Subcutaneous abdominal adipose tissue (tissue), 5 donors: ENCODE measurements around the gene TMEM229B.

Experiments
- H3K27ac ChIP-seq: one replicate; pipeline ENCODE4 v1.7.0; 2013; ENCODE audit warnings: low read depth, mild to moderate bottlenecking, inconsistent platforms, low read length, moderate library complexity
- H3K27me3 ChIP-seq, 5 donors: one replicate each; pipeline ENCODE4 v1.7.0; 2013; ENCODE audit warnings: low read length in 5 of 5, inconsistent platforms in 1 of 5; ENCODE audit not compliant: control insufficient read depth in 5 of 5, insufficient read depth in 4 of 5
- H3K36me3 ChIP-seq, 5 donors: one replicate each; pipeline ENCODE4 v1.7.0; 2013; ENCODE audit warnings: low read length in 5 of 5; ENCODE audit not compliant: control insufficient read depth in 5 of 5, insufficient read depth in 5 of 5
- H3K4me1 ChIP-seq, 5 donors: one replicate each; pipeline ENCODE4 v1.7.0; 2013; ENCODE audit warnings: low read length in 5 of 5, mild to moderate bottlenecking in 3 of 5, moderate library complexity in 1 of 5; ENCODE audit not compliant: control insufficient read depth in 5 of 5, insufficient read depth in 5 of 5
- H3K4me3 ChIP-seq, 5 donors: one replicate each; pipeline ENCODE4 v1.7.0; 2013; ENCODE audit warnings: low read length in 5 of 5, low read depth in 1 of 5
- H3K9ac ChIP-seq, 5 donors: one replicate each; pipeline ENCODE4 v1.7.0; 2013; ENCODE audit warnings: low read length in 5 of 5, mild to moderate bottlenecking in 4 of 5, moderate library complexity in 3 of 5
- H3K9me3 ChIP-seq, 5 donors: one replicate each; pipeline ENCODE4 v1.7.0; 2013; ENCODE audit warnings: low read length in 5 of 5; ENCODE audit not compliant: control insufficient read depth in 5 of 5
- donor health status: healthy.
- donor health status: healthy.
- donor health status: healthy.
- donor health status: healthy.
- donor health status: healthy.

The TMEM229B gene

DNA sequence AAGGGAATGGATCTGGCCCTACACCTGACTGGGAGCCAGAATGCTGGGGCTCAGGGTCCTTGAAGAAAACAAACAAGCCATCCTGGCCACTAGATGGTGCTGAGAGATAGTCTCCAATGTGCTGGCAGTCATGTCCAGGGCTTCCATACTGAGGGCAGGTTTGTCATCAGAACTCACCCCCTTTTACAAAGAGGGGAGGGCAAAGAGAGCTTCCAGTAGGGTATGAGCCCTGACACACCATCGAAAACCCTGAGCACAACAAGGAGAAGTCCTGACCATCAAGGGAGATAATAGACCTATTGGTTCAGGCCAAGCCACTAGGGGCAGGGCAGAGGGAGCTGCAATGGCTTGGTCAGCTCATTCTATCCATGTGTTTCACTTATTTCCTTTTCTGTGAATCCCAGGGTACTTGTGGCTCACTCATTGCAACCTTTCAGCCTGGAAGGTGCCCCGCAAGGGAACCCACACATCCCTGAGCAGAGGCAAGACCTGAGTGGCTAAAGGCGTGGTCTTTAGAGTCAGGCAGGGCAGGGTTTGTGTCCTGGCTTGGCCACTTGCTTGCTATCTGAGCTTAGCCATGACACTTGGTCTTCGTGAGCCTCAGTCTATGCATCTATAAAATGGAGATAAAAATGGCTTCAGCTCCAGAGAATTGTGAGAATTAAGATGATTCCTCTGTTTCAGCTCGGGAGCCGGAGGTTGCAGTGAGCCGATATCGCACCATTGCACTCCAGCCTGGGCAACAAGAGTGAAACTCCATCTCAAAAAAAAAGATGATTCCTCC lies 38.3 kb upstream of the TMEM229B start:
- Histone ChIP-seq H3K9ac (no peak overlapping the region), H3K27ac (no peak overlapping the region)

GRCh38 chr14:67526181-67526580 lies 37.7 kb upstream of the TMEM229B start:
- no peaks in the 10 kb centered on the region for H3K36me3 ChIP-seq
- H3K9me3 ChIP-seq = no peaks in the 10 kb centered on the region
- no peak overlapping the region for H3K4me3 ChIP-seq
- no peak overlapping the region for H3K27ac ChIP-seq
- peaks cover 0 to 4% (median 3%) of the 10 kb centered on the region in 5 donors for H3K4me1 ChIP-seq
- no peak overlapping the region for H3K9ac ChIP-seq
- peaks cover 0 to 14% (median 3%) of the 10 kb centered on the region in 5 donors for H3K27me3 ChIP-seq

More for the DNA sequence above, 38.3 kb upstream of the TMEM229B start:
- peaks cover 0 to 14% (median 3%) of the 10 kb centered on the region in 5 donors for H3K27me3 ChIP-seq
- H3K36me3 ChIP-seq = no peaks in the 10 kb centered on the region
- no peaks in the 10 kb centered on the region for H3K9me3 ChIP-seq
- peaks cover 0 to 4% (median 3%) of the 10 kb centered on the region in 5 donors for H3K4me1 ChIP-seq
- no peak overlapping the region for H3K4me3 ChIP-seq

- H3K27me3 ChIP-seq = peaks cover 0 to 16% (median 3%) of the 10 kb centered on the region in 5 donors
- no peak overlapping the region for H3K9ac ChIP-seq
- no peak overlapping the region for H3K4me3 ChIP-seq
- H3K36me3 ChIP-seq = no peaks in the 10 kb centered on the region
- H3K9me3 ChIP-seq = no peaks in the 10 kb centered on the region
- H3K4me1 ChIP-seq = peaks cover 0 to 4% (median 3%) of the 10 kb centered on the region in 5 donors
- no peak overlapping the region for H3K27ac ChIP-seq
These were observed 36.9 kb upstream of the TMEM229B start for GRCh38 chr14:67525389-67525788.

DNA sequence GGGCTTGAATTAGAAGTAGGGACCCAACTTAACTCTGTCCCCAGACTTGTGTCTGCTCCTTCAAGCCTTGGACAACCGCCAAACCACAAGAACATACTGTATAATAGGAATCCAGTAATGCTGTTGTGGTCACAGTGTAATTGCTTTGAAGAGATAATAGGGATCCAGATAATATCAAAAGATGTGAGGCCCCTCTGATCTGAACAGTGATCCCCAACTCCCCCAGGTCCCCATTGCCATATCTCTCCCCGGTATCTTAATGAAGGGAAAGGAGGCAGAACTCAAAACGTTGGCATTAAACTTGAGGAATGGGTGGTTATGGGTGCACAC lies 36.1 kb upstream of the TMEM229B start:
- Histone ChIP-seq H3K9me3 (no peaks in the 10 kb centered on the region), H3K4me3 (no peak overlapping the region), H3K9ac (no peak overlapping the region), H3K4me1 (peaks cover 0 to 4% (median 3%) of the 10 kb centered on the region in 5 donors), H3K36me3 (no peaks in the 10 kb centered on the region), H3K27me3 (peaks cover 0 to 16% (median 3%) of the 10 kb centered on the region in 5 donors), H3K27ac (no peak overlapping the region)

DNA sequence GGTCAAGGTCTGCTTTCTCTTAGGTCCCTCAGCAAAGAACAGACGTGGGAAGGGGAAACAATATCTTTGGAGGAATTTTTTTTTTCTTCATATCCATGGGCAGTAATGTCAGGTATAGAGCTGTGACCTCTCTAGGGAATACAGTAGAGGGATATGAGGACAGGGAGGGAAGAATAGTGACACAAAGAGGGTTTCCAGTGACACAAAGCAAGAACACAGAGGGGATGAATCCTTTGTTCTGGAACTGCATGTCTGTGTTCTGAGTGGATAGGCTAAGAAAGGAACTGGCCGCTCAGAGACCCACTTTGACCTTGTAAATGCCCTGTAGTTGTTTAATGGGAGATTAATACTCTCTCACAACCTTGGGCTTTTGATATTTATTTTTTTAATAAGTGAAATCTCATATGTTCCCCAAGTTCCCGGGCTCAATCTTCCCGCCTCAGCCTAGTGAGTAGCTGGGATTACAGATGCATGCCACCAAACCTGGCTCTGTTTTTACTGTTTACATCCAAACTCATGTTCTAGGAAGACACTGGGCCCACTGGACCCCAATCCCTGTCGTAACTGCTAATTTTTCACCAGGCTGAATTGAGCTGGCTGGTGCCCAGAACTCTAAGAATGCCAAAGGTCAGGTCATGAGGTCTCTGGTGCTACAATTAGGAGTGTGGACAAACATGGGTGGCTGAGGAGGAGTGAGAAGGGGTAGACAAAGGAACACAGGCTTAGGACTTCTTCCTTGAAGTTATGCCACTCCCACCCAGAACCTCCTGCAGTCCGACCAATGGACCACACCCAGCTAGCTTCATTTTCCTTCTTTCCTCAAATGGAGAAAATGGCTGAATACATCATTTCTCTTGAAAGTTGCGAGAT lies 35.5 kb upstream of the TMEM229B start:
- Histone ChIP-seq H3K27me3 (peaks cover 0 to 16% (median 3%) of the 10 kb centered on the region in 5 donors), H3K27ac (no peak overlapping the region), H3K4me1 (peaks cover 0 to 4% (median 3%) of the 10 kb centered on the region in 5 donors), H3K4me3 (no peak overlapping the region), H3K9ac (no peak overlapping the region), H3K9me3 (no peaks in the 10 kb centered on the region), H3K36me3 (no peaks in the 10 kb centered on the region)

- H3K27me3 ChIP-seq = peaks cover 0 to 16% (median 3%) of the 10 kb centered on the region in 5 donors
- no peak overlapping the region for H3K27ac ChIP-seq
- H3K9me3 ChIP-seq = no peaks in the 10 kb centered on the region
- no peak overlapping the region for H3K4me3 ChIP-seq
- H3K36me3 ChIP-seq = no peaks in the 10 kb centered on the region
- peaks cover 0 to 4% (median 3%) of the 10 kb centered on the region in 5 donors for H3K4me1 ChIP-seq
- H3K9ac ChIP-seq = no peak overlapping the region
These were observed 33.7 kb upstream of the TMEM229B start for GRCh38 chr14:67522270-67522669.

GRCh38 chr14:67520482-67520881 lies 32.0 kb upstream of the TMEM229B start:
- Histone ChIP-seq H3K36me3 (no peaks in the 10 kb centered on the region), H3K9ac (no peak overlapping the region), H3K27me3 (peaks cover 0 to 13% (median 0%) of the 10 kb centered on the region in 5 donors), H3K9me3 (no peaks in the 10 kb centered on the region), H3K4me1 (peaks cover 0 to 9% (median 5%) of the 10 kb centered on the region in 5 donors), H3K27ac (no peak overlapping the region), H3K4me3 (no peak overlapping the region)

GRCh38 chr14:67519406-67519805 lies 30.9 kb upstream of the TMEM229B start:
- peaks cover 0 to 12% (median 10%) of the 10 kb centered on the region in 5 donors for H3K4me1 ChIP-seq
- H3K27ac ChIP-seq = no peak overlapping the region
- H3K4me3 ChIP-seq = no peak overlapping the region
- H3K36me3 ChIP-seq = no peaks in the 10 kb centered on the region
- H3K9me3 ChIP-seq = no peaks in the 10 kb centered on the region
- no peak overlapping the region for H3K9ac ChIP-seq
- peaks cover 0 to 13% (median 0%) of the 10 kb centered on the region in 5 donors for H3K27me3 ChIP-seq

- Histone ChIP-seq H3K9ac (no peak overlapping the region), H3K36me3 (no peaks in the 10 kb centered on the region), H3K27ac (no peak overlapping the region), H3K4me1 (peaks cover 0 to 19% (median 13%) of the 10 kb centered on the region in 5 donors), H3K27me3 (peaks cover 0 to 10% (median 0%) of the 10 kb centered on the region in 5 donors), H3K4me3 (no peak overlapping the region), H3K9me3 (no peaks in the 10 kb centered on the region)
These were observed 28.6 kb upstream of the TMEM229B start for GRCh38 chr14:67517083-67517482.

GRCh38 chr14:67516676-67517075 lies 28.2 kb upstream of the TMEM229B start:
- Histone ChIP-seq H3K36me3 (no peaks in the 10 kb centered on the region), H3K4me1 (peaks cover 0 to 19% (median 13%) of the 10 kb centered on the region in 5 donors), H3K4me3 (no peak overlapping the region), H3K27me3 (peaks cover 0 to 10% (median 0%) of the 10 kb centered on the region in 5 donors), H3K9me3 (no peaks in the 10 kb centered on the region), H3K27ac (no peak overlapping the region), H3K9ac (no peak overlapping the region)
